Loucy (cell line): Measurements from ENCODE around the gene ARMC8.

Experiments used
- H2AFZ ChIP-seq: fragments of 200-600 bp; sonication (generic); 2 replicates; pipeline ENCODE4 v1.6.0; 2016; ENCODE audit warnings: antibody characterized with exemption, mild to moderate bottlenecking, low read length, moderate library complexity
- H3F3A ChIP-seq: fragments of 200-600 bp; 2 replicates; pipeline ENCODE4 v1.6.0; 2016; ENCODE audit warnings: antibody characterized with exemption, low read depth, mild to moderate bottlenecking
- H3K27me3 ChIP-seq: fragments of 200-600 bp; sonication (generic); 2 replicates; pipeline ENCODE4 v1.6.1; 2014; ENCODE audit warnings: low read length, mild to moderate bottlenecking; ENCODE audit not compliant: insufficient read depth, poor library complexity, severe bottlenecking
- H3K36me3 ChIP-seq: fragments of 200-600 bp; sonication (generic); 2 replicates; pipeline ENCODE4 v1.6.1; 2016; ENCODE audit warnings: low read length; ENCODE audit not compliant: insufficient read depth
- H3K4me1 ChIP-seq: fragments of 200-600 bp; sonication (generic); 2 replicates; pipeline ENCODE4 v1.5.1; 2014; ENCODE audit warnings: low read length, mild to moderate bottlenecking; ENCODE audit not compliant: insufficient read depth, poor library complexity, severe bottlenecking
- H3K4me2 ChIP-seq: fragments of 200-600 bp; sonication (generic); 2 replicates; pipeline ENCODE4 v1.6.0; 2014; ENCODE audit warnings: antibody characterized with exemption, low read length, low read depth, mild to moderate bottlenecking; ENCODE audit not compliant: poor library complexity, severe bottlenecking
- H3K4me3 ChIP-seq: fragments of 200-600 bp; sonication (generic); 2 replicates; pipeline ENCODE4 v1.5.1; 2014; ENCODE audit warnings: low read length, mild to moderate bottlenecking, mixed read lengths; ENCODE audit not compliant: poor library complexity, severe bottlenecking
- H3K79me2 ChIP-seq: fragments of 200-600 bp; sonication (generic); 2 replicates; pipeline ENCODE4 v1.6.1; 2014; ENCODE audit warnings: low read length; ENCODE audit not compliant: insufficient read depth
- H3K9ac ChIP-seq: fragments of 200-600 bp; sonication (generic); 2 replicates; pipeline ENCODE4 v1.6.0; 2014; ENCODE audit warnings: mild to moderate bottlenecking, low read depth, low read length, moderate library complexity; ENCODE audit not compliant: poor library complexity, severe bottlenecking
- H3K9me2 ChIP-seq: fragments of 200-600 bp; sonication (generic); replicated peaks from 2 replicates; pipeline ENCODE4 v1.6.1; 2016; ENCODE audit warnings: low read depth, low read length, mixed read lengths
- H3K9me3 ChIP-seq: fragments of 200-600 bp; sonication (generic); 2 replicates; pipeline ENCODE4 v1.6.1; 2014; ENCODE audit warnings: mild to moderate bottlenecking, antibody characterized with exemption, low read length, low read depth; ENCODE audit not compliant: insufficient read depth
- H4K20me1 ChIP-seq: fragments of 200-600 bp; sonication (generic); 2 replicates; pipeline ENCODE4 v1.6.0; 2014; ENCODE audit warnings: antibody characterized with exemption, low read length, mild to moderate bottlenecking; ENCODE audit not compliant: insufficient read depth, poor library complexity, severe bottlenecking
- EZH2phosphoT487 ChIP-seq: fragments of 200-600 bp; IDR thresholded peaks from 2 replicates; pipeline ENCODE4 v1.6.1; 2018; ENCODE audit warnings: antibody characterized with exemption, mild to moderate bottlenecking, moderate library complexity, borderline replicate concordance
- TF ChIP-seq, protein P1 (sequence below): fragments of 200-600 bp; sonication (generic); conservative IDR thresholded peaks from 2 replicates; pipeline ENCODE4 v1.5.1; 2014; ENCODE audit warnings: mild to moderate bottlenecking, antibody characterized with exemption, low read length

ARMC8 gene

DNA sequence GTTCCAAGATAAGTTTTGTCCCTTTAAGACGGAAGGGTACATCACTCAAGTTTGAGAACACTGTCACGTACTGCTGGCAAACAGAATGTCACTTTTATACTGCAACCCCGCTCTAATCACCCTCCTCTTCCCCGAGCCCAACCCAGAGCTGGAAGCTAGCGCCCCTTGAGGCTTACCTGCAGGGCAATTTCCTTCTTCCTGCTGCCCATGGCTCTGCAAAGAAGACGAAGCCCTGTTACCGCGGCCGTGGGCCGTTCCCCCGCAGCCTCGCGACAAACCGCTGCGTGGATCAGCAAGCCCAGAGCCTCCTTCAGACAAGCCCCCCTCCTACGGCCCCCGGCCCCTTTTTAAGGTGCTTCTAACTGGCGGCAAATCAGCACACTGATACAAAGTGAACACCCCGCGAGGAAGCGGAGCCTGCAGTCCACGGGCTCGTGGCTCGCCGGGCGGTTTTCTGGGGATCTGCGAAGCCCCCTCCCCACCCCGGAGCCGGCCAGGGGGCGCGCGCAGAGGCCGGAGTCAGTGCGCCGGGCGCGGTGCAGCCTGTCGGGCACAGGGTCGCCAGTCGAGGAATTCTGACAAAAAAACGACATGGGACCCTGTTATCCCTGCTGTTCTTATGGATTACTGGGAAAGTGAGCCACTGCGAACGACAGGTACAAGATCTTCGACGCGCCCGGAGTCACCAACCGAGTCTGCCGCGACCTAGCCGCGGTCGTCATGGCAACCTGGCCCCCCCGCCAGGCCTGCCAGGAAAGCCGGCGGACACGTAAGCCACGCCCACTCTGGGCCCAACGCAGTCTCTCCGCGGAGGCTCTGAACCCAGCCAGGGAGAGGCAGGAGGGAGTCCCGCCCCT is 142.3 kb downstream of the ARMC8 start, which contains the start of gene NME9:
NME9 (minus strand) TSS at position 725 of the 857 bp plus-strand sequence; CDS start at position 209, 516 bp downstream.
- peak within 1 kb of the TSS; percentile 84 for H3K9ac ChIP-seq
- H3F3A ChIP-seq: no peaks in the 10 kb centered on the region
- no peaks in the 10 kb centered on the region for H3K9me2 ChIP-seq
- H4K20me1 ChIP-seq: no peaks in the 10 kb centered on the region
- peak within 1 kb of the TSS; percentile 88 for H3K4me2 ChIP-seq
- peaks cover 33% of the 10 kb centered on the region for H3K4me1 ChIP-seq
- H3K9me3 ChIP-seq: no peaks in the 10 kb centered on the region
- H3K79me2 ChIP-seq: no peaks in the 10 kb centered on the region
- TF ChIP-seq, protein P1, sequence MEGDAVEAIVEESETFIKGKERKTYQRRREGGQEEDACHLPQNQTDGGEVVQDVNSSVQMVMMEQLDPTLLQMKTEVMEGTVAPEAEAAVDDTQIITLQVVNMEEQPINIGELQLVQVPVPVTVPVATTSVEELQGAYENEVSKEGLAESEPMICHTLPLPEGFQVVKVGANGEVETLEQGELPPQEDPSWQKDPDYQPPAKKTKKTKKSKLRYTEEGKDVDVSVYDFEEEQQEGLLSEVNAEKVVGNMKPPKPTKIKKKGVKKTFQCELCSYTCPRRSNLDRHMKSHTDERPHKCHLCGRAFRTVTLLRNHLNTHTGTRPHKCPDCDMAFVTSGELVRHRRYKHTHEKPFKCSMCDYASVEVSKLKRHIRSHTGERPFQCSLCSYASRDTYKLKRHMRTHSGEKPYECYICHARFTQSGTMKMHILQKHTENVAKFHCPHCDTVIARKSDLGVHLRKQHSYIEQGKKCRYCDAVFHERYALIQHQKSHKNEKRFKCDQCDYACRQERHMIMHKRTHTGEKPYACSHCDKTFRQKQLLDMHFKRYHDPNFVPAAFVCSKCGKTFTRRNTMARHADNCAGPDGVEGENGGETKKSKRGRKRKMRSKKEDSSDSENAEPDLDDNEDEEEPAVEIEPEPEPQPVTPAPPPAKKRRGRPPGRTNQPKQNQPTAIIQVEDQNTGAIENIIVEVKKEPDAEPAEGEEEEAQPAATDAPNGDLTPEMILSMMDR: peak; percentile 80
- no peak for TF ChIP-seq EZH2phosphoT487
- H2AFZ ChIP-seq: peak within 1 kb of the TSS; percentile 96
- H3K36me3 ChIP-seq: no peaks in the 10 kb centered on the region
- H3K27me3 ChIP-seq: no peaks in the 10 kb centered on the region
- peak within 1 kb of the TSS; percentile 86 for H3K4me3 ChIP-seq

DNA sequence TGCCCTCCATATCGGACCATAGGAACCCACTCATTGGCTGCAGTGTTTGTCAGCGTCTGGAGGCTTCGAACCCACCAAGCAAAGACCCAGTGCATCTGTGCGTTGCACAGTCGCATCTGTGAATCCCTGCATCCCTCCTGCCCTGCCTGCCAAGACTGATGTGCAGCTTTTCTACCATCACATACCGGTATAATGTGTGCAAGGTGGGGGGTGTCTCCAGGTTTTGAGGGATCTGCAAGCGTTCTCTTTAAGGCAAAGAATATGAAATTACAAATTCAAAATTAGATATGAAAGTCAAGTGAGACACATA is 142.8 kb downstream of the ARMC8 start:
- Histone ChIP-seq H3K9me3 (no peaks in the 10 kb centered on the region), H3F3A (no peaks in the 10 kb centered on the region), H3K36me3 (no peaks in the 10 kb centered on the region), H3K79me2 (no peaks in the 10 kb centered on the region), H2AFZ (peak overlapping the region; percentile 96), H3K27me3 (no peaks in the 10 kb centered on the region), H3K9ac (peak overlapping the region; percentile 84), H3K4me3 (peak overlapping the region; percentile 86), H3K4me2 (peak overlapping the region; percentile 88), H4K20me1 (no peaks in the 10 kb centered on the region), H3K9me2 (no peaks in the 10 kb centered on the region), H3K4me1 (peaks cover 27% of the 10 kb centered on the region)
- TF ChIP-seq, protein P1: no peak
- no peak for TF ChIP-seq EZH2phosphoT487

DNA sequence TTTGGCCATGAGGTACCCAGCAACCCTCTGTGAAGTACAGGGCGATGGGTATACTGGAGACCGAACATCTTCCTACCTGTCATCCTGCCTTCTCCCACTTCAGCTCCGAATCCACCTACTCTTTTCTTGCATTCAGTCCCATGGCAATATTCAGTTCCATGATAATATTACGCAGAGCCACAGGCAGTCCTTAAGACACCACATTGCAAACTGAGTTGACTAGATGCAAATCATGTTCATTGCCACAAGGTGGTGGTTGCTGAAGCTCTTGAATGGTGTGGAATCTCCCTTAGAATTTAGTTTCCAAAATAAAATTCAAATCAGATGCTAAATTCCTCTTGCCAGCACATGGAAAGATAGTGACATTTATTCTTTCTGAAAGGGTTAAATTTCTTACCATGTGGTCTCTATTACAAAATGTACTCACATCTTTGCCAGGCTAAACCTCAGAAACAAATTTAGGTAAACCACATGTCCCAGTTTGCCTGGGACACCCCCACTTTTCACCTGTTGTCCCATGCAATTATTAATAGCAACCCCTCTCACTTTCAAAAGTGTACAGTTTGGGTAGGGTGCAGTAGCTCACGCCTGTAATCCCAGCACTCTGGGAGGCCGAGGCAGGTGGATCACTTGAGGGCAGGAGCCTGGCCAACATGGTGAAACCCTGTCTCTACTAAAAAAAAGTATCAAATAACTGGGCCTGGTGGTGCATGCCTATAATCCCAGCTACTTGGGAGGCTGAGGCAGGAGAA is 144.2 kb downstream of the ARMC8 start:
- Histone ChIP-seq H4K20me1 (no peaks in the 10 kb centered on the region), H3K27me3 (no peaks in the 10 kb centered on the region), H3K36me3 (no peaks in the 10 kb centered on the region), H3K79me2 (no peaks in the 10 kb centered on the region), H3K4me1 (peaks cover 20% of the 10 kb centered on the region), H3K9ac (no peak overlapping the region), H2AFZ (no peak overlapping the region), H3K9me3 (no peaks in the 10 kb centered on the region), H3K9me2 (no peaks in the 10 kb centered on the region), H3K4me2 (no peak overlapping the region), H3K4me3 (no peak overlapping the region), H3F3A (no peaks in the 10 kb centered on the region)
- TF ChIP-seq, protein P1: peak; percentile 40
- no peak for TF ChIP-seq EZH2phosphoT487
